GM08714 (cell line): ENCODE results near the gene SCGB3A1.

Source experiments
- H3K4me3 ChIP-seq: fragments of 200-500 bp; sonication (Bioruptor generic); 2 replicates; pipeline ENCODE4 v1.5.1; 2014; ENCODE audit warnings: mild to moderate bottlenecking, low read length, inconsistent platforms
- ZNF274 ChIP-seq: IDR thresholded peaks from 2 replicates; pipeline ENCODE4 v1.6.1; 2012; ENCODE audit warnings: mild to moderate bottlenecking, low read depth, low read length

Gene SCGB3A1

GRCh38 chr5:180557217-180557809, 34.0 kb downstream of the SCGB3A1 start:
- TF ChIP-seq ZNF274 = no peak
- no peak overlapping the region for H3K4me3 ChIP-seq

- H3K4me3 ChIP-seq = no peak overlapping the region
- TF ChIP-seq ZNF274 = no peak
Observed at GRCh38 chr5:180555168-180555921, 36.0 kb downstream of the SCGB3A1 start.

GRCh38 chr5:180553530-180553929, 37.8 kb downstream of the SCGB3A1 start:
- no peak overlapping the region for H3K4me3 ChIP-seq
- TF ChIP-seq ZNF274 = no peak

- TF ChIP-seq ZNF274 = no peak
- H3K4me3 ChIP-seq = no peak overlapping the region
Observed at GRCh38 chr5:180548563-180548962, 42.7 kb downstream of the SCGB3A1 start.

- no peak for TF ChIP-seq ZNF274
Observed at GRCh38 chr5:180545248-180545647, 46.1 kb downstream of the SCGB3A1 start.

GRCh38 chr5:180541710-180542109, 49.6 kb downstream of the SCGB3A1 start:
- TF ChIP-seq ZNF274 = no peak
- H3K4me3 ChIP-seq = no peak overlapping the region

More at GRCh38 chr5:180545248-180545647, 46.1 kb downstream of the SCGB3A1 start:
- no peak overlapping the region for H3K4me3 ChIP-seq
